Loucy (cell line): ENCODE results near the gene KRTAP3-1.
"Not testable (repeated sequence)": the region's sequence is repeated elsewhere in the genome, so short reads cannot be mapped to it uniquely, and the experiment has no call there.

Experiments
- H2AFZ ChIP-seq: fragments of 200-600 bp; sonication (generic); 2 replicates; pipeline ENCODE4 v1.6.0; 2016; ENCODE audit warnings: antibody characterized with exemption, mild to moderate bottlenecking, low read length, moderate library complexity
- H3F3A ChIP-seq: fragments of 200-600 bp; 2 replicates; pipeline ENCODE4 v1.6.0; 2016; ENCODE audit warnings: antibody characterized with exemption, low read depth, mild to moderate bottlenecking
- H3K27me3 ChIP-seq: fragments of 200-600 bp; sonication (generic); 2 replicates; pipeline ENCODE4 v1.6.1; 2014; ENCODE audit warnings: low read length, mild to moderate bottlenecking; ENCODE audit not compliant: insufficient read depth, poor library complexity, severe bottlenecking
- H3K36me3 ChIP-seq: fragments of 200-600 bp; sonication (generic); 2 replicates; pipeline ENCODE4 v1.6.1; 2016; ENCODE audit warnings: low read length; ENCODE audit not compliant: insufficient read depth
- H3K4me1 ChIP-seq: fragments of 200-600 bp; sonication (generic); 2 replicates; pipeline ENCODE4 v1.5.1; 2014; ENCODE audit warnings: low read length, mild to moderate bottlenecking; ENCODE audit not compliant: insufficient read depth, poor library complexity, severe bottlenecking
- H3K4me2 ChIP-seq: fragments of 200-600 bp; sonication (generic); 2 replicates; pipeline ENCODE4 v1.6.0; 2014; ENCODE audit warnings: antibody characterized with exemption, low read length, low read depth, mild to moderate bottlenecking; ENCODE audit not compliant: poor library complexity, severe bottlenecking
- H3K4me3 ChIP-seq: fragments of 200-600 bp; sonication (generic); 2 replicates; pipeline ENCODE4 v1.5.1; 2014; ENCODE audit warnings: low read length, mild to moderate bottlenecking, mixed read lengths; ENCODE audit not compliant: poor library complexity, severe bottlenecking
- H3K79me2 ChIP-seq: fragments of 200-600 bp; sonication (generic); 2 replicates; pipeline ENCODE4 v1.6.1; 2014; ENCODE audit warnings: low read length; ENCODE audit not compliant: insufficient read depth
- H3K9ac ChIP-seq: fragments of 200-600 bp; sonication (generic); 2 replicates; pipeline ENCODE4 v1.6.0; 2014; ENCODE audit warnings: mild to moderate bottlenecking, low read depth, low read length, moderate library complexity; ENCODE audit not compliant: poor library complexity, severe bottlenecking
- H3K9me2 ChIP-seq: fragments of 200-600 bp; sonication (generic); replicated peaks from 2 replicates; pipeline ENCODE4 v1.6.1; 2016; ENCODE audit warnings: low read depth, low read length, mixed read lengths
- H3K9me3 ChIP-seq: fragments of 200-600 bp; sonication (generic); 2 replicates; pipeline ENCODE4 v1.6.1; 2014; ENCODE audit warnings: mild to moderate bottlenecking, antibody characterized with exemption, low read length, low read depth; ENCODE audit not compliant: insufficient read depth
- H4K20me1 ChIP-seq: fragments of 200-600 bp; sonication (generic); 2 replicates; pipeline ENCODE4 v1.6.0; 2014; ENCODE audit warnings: antibody characterized with exemption, low read length, mild to moderate bottlenecking; ENCODE audit not compliant: insufficient read depth, poor library complexity, severe bottlenecking
- EZH2phosphoT487 ChIP-seq: fragments of 200-600 bp; IDR thresholded peaks from 2 replicates; pipeline ENCODE4 v1.6.1; 2018; ENCODE audit warnings: antibody characterized with exemption, mild to moderate bottlenecking, moderate library complexity, borderline replicate concordance
- TF ChIP-seq, protein P1 (sequence below): fragments of 200-600 bp; sonication (generic); conservative IDR thresholded peaks from 2 replicates; pipeline ENCODE4 v1.5.1; 2014; ENCODE audit warnings: mild to moderate bottlenecking, antibody characterized with exemption, low read length

Gene KRTAP3-1

DNA sequence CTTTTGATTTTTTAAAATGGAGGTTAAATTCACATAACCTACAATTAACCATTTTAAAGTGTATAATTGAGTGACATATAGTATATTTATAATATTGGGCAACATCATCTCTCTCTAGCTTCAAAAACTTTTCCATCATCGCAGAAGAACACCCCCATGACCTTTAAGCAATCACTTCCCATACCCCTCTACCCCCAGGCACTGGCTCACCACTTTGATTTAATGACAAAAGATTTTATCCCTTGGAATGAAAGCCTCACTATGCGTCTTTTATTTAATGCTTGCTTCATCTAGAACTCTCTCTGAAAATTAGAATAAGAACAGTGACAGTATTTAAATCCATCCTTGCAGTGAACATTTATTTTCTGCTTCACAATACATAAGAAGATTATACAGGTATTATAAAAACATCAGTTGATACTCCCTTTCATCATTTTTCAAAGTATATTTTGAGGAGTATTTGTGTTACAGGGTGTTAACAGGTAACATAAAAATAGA, 29.0 kb upstream of the KRTAP3-1 start:
- TF ChIP-seq, protein P1, sequence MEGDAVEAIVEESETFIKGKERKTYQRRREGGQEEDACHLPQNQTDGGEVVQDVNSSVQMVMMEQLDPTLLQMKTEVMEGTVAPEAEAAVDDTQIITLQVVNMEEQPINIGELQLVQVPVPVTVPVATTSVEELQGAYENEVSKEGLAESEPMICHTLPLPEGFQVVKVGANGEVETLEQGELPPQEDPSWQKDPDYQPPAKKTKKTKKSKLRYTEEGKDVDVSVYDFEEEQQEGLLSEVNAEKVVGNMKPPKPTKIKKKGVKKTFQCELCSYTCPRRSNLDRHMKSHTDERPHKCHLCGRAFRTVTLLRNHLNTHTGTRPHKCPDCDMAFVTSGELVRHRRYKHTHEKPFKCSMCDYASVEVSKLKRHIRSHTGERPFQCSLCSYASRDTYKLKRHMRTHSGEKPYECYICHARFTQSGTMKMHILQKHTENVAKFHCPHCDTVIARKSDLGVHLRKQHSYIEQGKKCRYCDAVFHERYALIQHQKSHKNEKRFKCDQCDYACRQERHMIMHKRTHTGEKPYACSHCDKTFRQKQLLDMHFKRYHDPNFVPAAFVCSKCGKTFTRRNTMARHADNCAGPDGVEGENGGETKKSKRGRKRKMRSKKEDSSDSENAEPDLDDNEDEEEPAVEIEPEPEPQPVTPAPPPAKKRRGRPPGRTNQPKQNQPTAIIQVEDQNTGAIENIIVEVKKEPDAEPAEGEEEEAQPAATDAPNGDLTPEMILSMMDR: no peak
- no peak for TF ChIP-seq EZH2phosphoT487
- no peaks in the 10 kb centered on the region for H3K9me2 ChIP-seq
- H3F3A ChIP-seq: no peaks in the 10 kb centered on the region
- no peaks in the 10 kb centered on the region for H3K79me2 ChIP-seq
- H3K9me3 ChIP-seq: no peaks in the 10 kb centered on the region
- H3K4me1 ChIP-seq: no peaks in the 10 kb centered on the region
- no peak overlapping the region for H3K9ac ChIP-seq
- H4K20me1 ChIP-seq: no peaks in the 10 kb centered on the region
- peaks cover 32% of the 10 kb centered on the region for H3K27me3 ChIP-seq
- H3K36me3 ChIP-seq: no peaks in the 10 kb centered on the region
- H3K4me3 ChIP-seq: no peak overlapping the region
- H2AFZ ChIP-seq: no peak overlapping the region
- H3K4me2 ChIP-seq: no peak overlapping the region

- H3K4me3 ChIP-seq, H3K4me2 ChIP-seq, H3K27me3 ChIP-seq, H3K36me3 ChIP-seq, H3K9me3 ChIP-seq, H2AFZ ChIP-seq, H3K4me1 ChIP-seq, H3F3A ChIP-seq, H3K9ac ChIP-seq, H3K79me2 ChIP-seq, H4K20me1 ChIP-seq, H3K9me2 ChIP-seq: not testable (repeated sequence)
These were observed 25.5 kb upstream of the KRTAP3-1 start, which contains the start of gene KRTAP1-3 for GRCh38 chr17:41034346-41034935. Gene KRTAP1-3 (minus strand): TSS chr17:41034874. CDS start chr17:41034821, 53 bp downstream.

GRCh38 chr17:41029633-41030245, 20.8 kb upstream of the KRTAP3-1 start, which contains the start of gene KRTAP1-4:
Gene KRTAP1-4 (minus strand): TSS chr17:41030195. CDS start chr17:41030078, 117 bp downstream.
- Histone ChIP-seq H3K27me3 (no peaks in the 10 kb centered on the region), H3K4me2 (no peak within 1 kb of the TSS), H3K9ac (no peak within 1 kb of the TSS), H3K9me2 (no peaks in the 10 kb centered on the region), H3K4me1 (no peaks in the 10 kb centered on the region), H2AFZ (no peak within 1 kb of the TSS), H3K4me3 (no peak within 1 kb of the TSS), H3K79me2 (no peaks in the 10 kb centered on the region), H3F3A (no peaks in the 10 kb centered on the region), H3K36me3 (no peaks in the 10 kb centered on the region), H4K20me1 (no peaks in the 10 kb centered on the region), H3K9me3 (no peaks in the 10 kb centered on the region)
- no peak for TF ChIP-seq EZH2phosphoT487

DNA sequence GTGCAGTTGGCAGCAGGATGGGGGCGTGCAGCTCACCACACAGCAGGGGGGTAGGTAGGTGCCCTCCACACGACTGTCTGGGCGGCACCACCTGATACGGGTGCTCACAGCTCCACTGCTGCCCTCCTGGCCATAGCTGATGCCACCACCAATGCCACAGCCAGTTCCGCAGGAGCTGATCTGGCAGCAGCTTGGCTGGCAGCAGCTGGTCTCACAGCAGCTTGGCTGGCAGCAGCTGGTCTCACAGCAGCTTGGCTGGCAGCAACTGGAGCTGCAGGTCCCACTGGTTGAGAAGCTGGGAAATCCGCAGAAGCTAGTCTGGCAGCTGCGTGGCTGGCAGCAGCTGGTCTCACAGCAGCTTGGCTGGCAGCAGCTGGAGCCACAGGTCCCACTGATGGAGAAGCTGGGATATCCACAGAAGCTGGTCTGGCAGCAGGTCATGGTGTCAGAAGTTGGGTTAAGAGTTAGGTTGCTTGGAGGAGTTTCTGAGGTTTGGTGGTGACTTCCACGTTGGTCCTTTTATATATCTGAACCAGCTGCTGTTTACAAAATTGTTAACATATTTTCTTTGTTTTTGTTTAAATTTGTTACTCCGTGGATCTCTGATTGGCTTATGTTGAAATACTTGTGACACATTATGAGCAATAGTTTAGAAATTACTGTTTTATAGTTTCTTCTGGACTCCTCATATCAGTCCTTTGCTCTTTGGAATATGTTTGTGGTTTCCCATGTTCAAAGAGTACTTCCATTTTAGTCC, 18.0 kb upstream of the KRTAP3-1 start, which contains the start of gene KRTAP1-5:
TSS of gene KRTAP1-5 (minus strand) at position 494 of the 757 bp plus-strand sequence. CDS start at position 441, 53 bp downstream.
- no peak within 1 kb of the TSS for H3K4me2 ChIP-seq
- H3F3A ChIP-seq: no peaks in the 10 kb centered on the region
- H2AFZ ChIP-seq: no peak within 1 kb of the TSS

More for the DNA sequence above, 18.0 kb upstream of the KRTAP3-1 start, which contains the start of gene KRTAP1-5:
- Histone ChIP-seq H3K9me3 (no peaks in the 10 kb centered on the region), H3K4me1 (no peaks in the 10 kb centered on the region), H3K9ac (no peak within 1 kb of the TSS), H4K20me1 (no peaks in the 10 kb centered on the region), H3K4me3 (no peak within 1 kb of the TSS), H3K36me3 (no peaks in the 10 kb centered on the region), H3K27me3 (no peaks in the 10 kb centered on the region), H3K79me2 (no peaks in the 10 kb centered on the region), H3K9me2 (no peaks in the 10 kb centered on the region)
- TF ChIP-seq, protein P1: no peak
- no peak for TF ChIP-seq EZH2phosphoT487
